Duodenal mucosa (tissue), 2 donors: ENCODE data around the gene HIF1A.

ENCODE experiments used
- H3K27ac ChIP-seq: one replicate; pipeline ENCODE4 v1.7.0; 2013; ENCODE audit warnings: low read depth, low read length
- H3K27me3 ChIP-seq, 2 donors: one replicate each; pipeline ENCODE4 v1.7.0; 2013; ENCODE audit warnings: low read length in 2 of 2, control low read depth in 1 of 2; ENCODE audit not compliant: insufficient read depth in 2 of 2, control insufficient read depth in 1 of 2
- H3K36me3 ChIP-seq, 2 donors: one replicate each; pipeline ENCODE4 v1.7.0; 2013; ENCODE audit warnings: low read length in 2 of 2, control low read depth in 1 of 2; ENCODE audit not compliant: insufficient read depth in 2 of 2, control insufficient read depth in 1 of 2
- H3K4me1 ChIP-seq, 2 donors: one replicate each; pipeline ENCODE4 v1.7.0; 2013; ENCODE audit warnings: low read length in 2 of 2, control low read depth in 1 of 2; ENCODE audit not compliant: insufficient read depth in 2 of 2, control insufficient read depth in 1 of 2
- H3K4me3 ChIP-seq, 2 donors: one replicate each; pipeline ENCODE4 v1.7.0; 2013; ENCODE audit warnings: low read length in 2 of 2, low read depth in 1 of 2
- H3K9ac ChIP-seq, 2 donors: one replicate each; pipeline ENCODE4 v1.7.0; 2013; ENCODE audit warnings: low read length in 2 of 2, low read depth in 1 of 2
- H3K9me3 ChIP-seq, 2 donors: one replicate each; pipeline ENCODE4 v1.7.0; 2013; ENCODE audit warnings: low read length in 2 of 2, control low read depth in 1 of 2; ENCODE audit not compliant: control insufficient read depth in 1 of 2

Gene HIF1A

GRCh38 chr14:61694830-61695694 lies at the start of gene HIF1A:
Gene HIF1A (plus strand): TSS chr14:61695513. CDS start chr14:61695805, 292 bp downstream.
- Histone ChIP-seq H3K27me3 (no peaks in the 10 kb centered on the region), H3K9me3 (no peaks in the 10 kb centered on the region), H3K9ac (peak within 1 kb of the TSS; percentile 85 to 95), H3K4me1 (peaks cover 21 to 26% of the 10 kb centered on the region in 2 donors), H3K36me3 (no peaks in the 10 kb centered on the region), H3K27ac (peak within 1 kb of the TSS; percentile 98), H3K4me3 (peak within 1 kb of the TSS; percentile 95 to 100)

GRCh38 chr14:61646366-61647116 lies 48.8 kb upstream of the HIF1A start:
- Histone ChIP-seq H3K36me3 (no peaks in the 10 kb centered on the region), H3K27me3 (no peaks in the 10 kb centered on the region), H3K27ac (no peak overlapping the region), H3K9ac (no peak overlapping the region), H3K4me1 (no peaks in the 10 kb centered on the region), H3K4me3 (no peak overlapping the region), H3K9me3 (no peaks in the 10 kb centered on the region)

GRCh38 chr14:61647704-61648103 lies 47.6 kb upstream of the HIF1A start:
- Histone ChIP-seq H3K4me1 (no peaks in the 10 kb centered on the region), H3K27me3 (no peaks in the 10 kb centered on the region), H3K4me3 (no peak overlapping the region), H3K27ac (no peak overlapping the region), H3K36me3 (no peaks in the 10 kb centered on the region), H3K9me3 (no peaks in the 10 kb centered on the region), H3K9ac (no peak overlapping the region)

- Histone ChIP-seq H3K4me3 (no peak overlapping the region), H3K9ac (no peak overlapping the region), H3K27ac (no peak overlapping the region), H3K27me3 (no peaks in the 10 kb centered on the region), H3K4me1 (no peaks in the 10 kb centered on the region), H3K36me3 (no peaks in the 10 kb centered on the region), H3K9me3 (no peaks in the 10 kb centered on the region)
Measured at GRCh38 chr14:61648377-61648776, 46.9 kb upstream of the HIF1A start.

- Histone ChIP-seq H3K27ac (no peak overlapping the region), H3K36me3 (no peaks in the 10 kb centered on the region), H3K4me3 (no peak overlapping the region), H3K4me1 (no peaks in the 10 kb centered on the region), H3K27me3 (no peaks in the 10 kb centered on the region), H3K9ac (no peak overlapping the region), H3K9me3 (no peaks in the 10 kb centered on the region)
Measured at GRCh38 chr14:61649283-61649682, 46.0 kb upstream of the HIF1A start.

GRCh38 chr14:61651355-61651754 lies 44.0 kb upstream of the HIF1A start:
- H3K4me1 ChIP-seq = no peaks in the 10 kb centered on the region
- no peaks in the 10 kb centered on the region for H3K36me3 ChIP-seq
- no peak overlapping the region for H3K9ac ChIP-seq
- no peaks in the 10 kb centered on the region for H3K9me3 ChIP-seq
- no peak overlapping the region for H3K27ac ChIP-seq
- H3K4me3 ChIP-seq = no peak overlapping the region
- no peaks in the 10 kb centered on the region for H3K27me3 ChIP-seq

- no peaks in the 10 kb centered on the region for H3K27me3 ChIP-seq
- H3K4me3 ChIP-seq = no peak overlapping the region
- no peaks in the 10 kb centered on the region for H3K9me3 ChIP-seq
- no peak overlapping the region for H3K9ac ChIP-seq
- H3K27ac ChIP-seq = no peak overlapping the region
- H3K36me3 ChIP-seq = no peaks in the 10 kb centered on the region
- no peaks in the 10 kb centered on the region for H3K4me1 ChIP-seq
Measured at GRCh38 chr14:61652526-61653262, 42.6 kb upstream of the HIF1A start.

- H3K27ac ChIP-seq = no peak overlapping the region
Measured at GRCh38 chr14:61653507-61653906, 41.8 kb upstream of the HIF1A start.

GRCh38 chr14:61654026-61654425 lies 41.3 kb upstream of the HIF1A start:
- H3K27ac ChIP-seq = no peak overlapping the region

More at GRCh38 chr14:61653507-61653906, 41.8 kb upstream of the HIF1A start:
- no peaks in the 10 kb centered on the region for H3K4me1 ChIP-seq
- H3K36me3 ChIP-seq = no peaks in the 10 kb centered on the region
- H3K9ac ChIP-seq = no peak overlapping the region
- no peaks in the 10 kb centered on the region for H3K27me3 ChIP-seq
- no peaks in the 10 kb centered on the region for H3K9me3 ChIP-seq
- H3K4me3 ChIP-seq = no peak overlapping the region

GRCh38 chr14:61655777-61656176 lies 39.5 kb upstream of the HIF1A start:
- H3K4me3 ChIP-seq = no peak overlapping the region
- no peaks in the 10 kb centered on the region for H3K9me3 ChIP-seq
- H3K4me1 ChIP-seq = peaks cover 0 to 3% of the 10 kb centered on the region in 2 donors
- no peaks in the 10 kb centered on the region for H3K36me3 ChIP-seq
- H3K9ac ChIP-seq = no peak overlapping the region
- no peak overlapping the region for H3K27ac ChIP-seq
- no peaks in the 10 kb centered on the region for H3K27me3 ChIP-seq

More at GRCh38 chr14:61654026-61654425, 41.3 kb upstream of the HIF1A start:
- no peaks in the 10 kb centered on the region for H3K36me3 ChIP-seq
- no peak overlapping the region for H3K4me3 ChIP-seq
- H3K9me3 ChIP-seq = no peaks in the 10 kb centered on the region
- no peaks in the 10 kb centered on the region for H3K4me1 ChIP-seq
- no peak overlapping the region for H3K9ac ChIP-seq
- no peaks in the 10 kb centered on the region for H3K27me3 ChIP-seq
